PFSK-1 (cell line): ENCODE measurements around the gene PPFIBP1.

Source experiments
- FOXP2 ChIP-seq: optimal IDR thresholded peaks from 2 replicates; pipeline ENCODE3; 2011; ENCODE audit warnings: borderline replicate concordance, control low read depth, inconsistent platforms; ENCODE audit not compliant: insufficient read depth; ENCODE audit errors: extremely low read length, extremely low read depth
- TAF1 ChIP-seq: IDR thresholded peaks from 2 replicates; pipeline ENCODE4 v1.6.1; 2012; ENCODE audit warnings: low read length, control low read depth, borderline replicate concordance; ENCODE audit not compliant: insufficient read depth
- TF ChIP-seq, protein P1 (sequence below), 2 experiments: IDR thresholded peaks; 2 replicates each; pipeline versions ENCODE4 v1.6.1 to v1.8.0; 2011 to 2012; ENCODE audit warnings: low read depth in 2 of 2, low read length in 2 of 2, control low read depth in 1 of 2, inconsistent platforms in 1 of 2, mild to moderate bottlenecking in 1 of 2, moderate library complexity in 1 of 2; ENCODE audit not compliant: insufficient read depth in 1 of 2

DNA sequence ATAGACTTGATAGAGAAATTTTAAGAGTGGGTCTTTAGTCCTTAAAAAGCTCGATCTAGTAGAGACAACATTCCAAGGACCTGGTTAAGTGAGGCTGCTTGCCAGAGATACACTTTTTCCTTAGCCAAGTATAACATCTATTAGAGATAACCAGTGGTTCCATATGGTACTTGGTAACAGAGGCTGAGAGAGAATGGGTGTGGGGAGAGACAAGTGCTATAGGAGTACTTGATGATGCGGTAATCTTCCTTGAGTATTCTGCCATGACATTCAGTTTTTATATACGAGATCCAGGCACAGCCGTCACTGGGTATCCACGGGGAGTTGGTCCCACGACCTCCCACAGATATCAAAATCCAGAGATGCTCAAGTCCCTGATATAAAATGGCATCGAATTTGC is 94.8 kb downstream of the PPFIBP1 start:
- TF ChIP-seq TAF1 (no peak), FOXP2 (no peak)
- TF ChIP-seq, protein P1, sequence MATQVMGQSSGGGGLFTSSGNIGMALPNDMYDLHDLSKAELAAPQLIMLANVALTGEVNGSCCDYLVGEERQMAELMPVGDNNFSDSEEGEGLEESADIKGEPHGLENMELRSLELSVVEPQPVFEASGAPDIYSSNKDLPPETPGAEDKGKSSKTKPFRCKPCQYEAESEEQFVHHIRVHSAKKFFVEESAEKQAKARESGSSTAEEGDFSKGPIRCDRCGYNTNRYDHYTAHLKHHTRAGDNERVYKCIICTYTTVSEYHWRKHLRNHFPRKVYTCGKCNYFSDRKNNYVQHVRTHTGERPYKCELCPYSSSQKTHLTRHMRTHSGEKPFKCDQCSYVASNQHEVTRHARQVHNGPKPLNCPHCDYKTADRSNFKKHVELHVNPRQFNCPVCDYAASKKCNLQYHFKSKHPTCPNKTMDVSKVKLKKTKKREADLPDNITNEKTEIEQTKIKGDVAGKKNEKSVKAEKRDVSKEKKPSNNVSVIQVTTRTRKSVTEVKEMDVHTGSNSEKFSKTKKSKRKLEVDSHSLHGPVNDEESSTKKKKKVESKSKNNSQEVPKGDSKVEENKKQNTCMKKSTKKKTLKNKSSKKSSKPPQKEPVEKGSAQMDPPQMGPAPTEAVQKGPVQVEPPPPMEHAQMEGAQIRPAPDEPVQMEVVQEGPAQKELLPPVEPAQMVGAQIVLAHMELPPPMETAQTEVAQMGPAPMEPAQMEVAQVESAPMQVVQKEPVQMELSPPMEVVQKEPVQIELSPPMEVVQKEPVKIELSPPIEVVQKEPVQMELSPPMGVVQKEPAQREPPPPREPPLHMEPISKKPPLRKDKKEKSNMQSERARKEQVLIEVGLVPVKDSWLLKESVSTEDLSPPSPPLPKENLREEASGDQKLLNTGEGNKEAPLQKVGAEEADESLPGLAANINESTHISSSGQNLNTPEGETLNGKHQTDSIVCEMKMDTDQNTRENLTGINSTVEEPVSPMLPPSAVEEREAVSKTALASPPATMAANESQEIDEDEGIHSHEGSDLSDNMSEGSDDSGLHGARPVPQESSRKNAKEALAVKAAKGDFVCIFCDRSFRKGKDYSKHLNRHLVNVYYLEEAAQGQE (IDR thresholded peaks at IDR 0.05; ENCODE audit: insufficient read depth in 1 of 2, low read depth in 2 of 2, low read length in 2 of 2) = no peak
